Right ventricle myocardium superior (tissue), 1 donor: ENCODE measurements around the gene KDM4D. TPM values are rescaled to one million over a fixed set of nuclear protein-coding genes. Genes with fewer than 3 reads are reported as not detected.
A peak's percentile ranks its signal among the peaks of the same experiment; 100 is the strongest.
"Not testable (repeated sequence)": the region's sequence is repeated elsewhere in the genome, so short reads cannot be mapped to it uniquely, and the experiment has no call there.

Source experiments
- ATAC-seq: fragments of 200-7000 bp; cut with Tn5 transposase; one replicate; pipeline ENCODE4 v1.9.1; 2020; ENCODE audit warnings: mild to moderate bottlenecking; ENCODE audit not compliant: poor library complexity
- DNase-seq: peaks from one replicate; pipeline ENCODE4 v3.0.0-alpha.2; 2020
- intact Hi-C: fragments of 100-400 bp; cut with DNase I; formaldehyde crosslinking; loops from one replicate; pipeline ENCODE4 v1.11.2; 2022
- total RNA-seq: library from RNA; stranded (reverse); fragmentation: NEBNext Ultra II Directional; extraction: Animal tissue kit (Norgen Biotek cat#: 25700); gene quantifications from one replicate; pipeline ENCODE4 v1.2.1, GENCODE V29; 2021
- donor health status: DM: no; HTN: yes; CAD: no; lungs with severe emphysema.

The KDM4D gene
- total RNA-seq, 1 donor from 2014 or later, result 0.40 TPM

DNA sequence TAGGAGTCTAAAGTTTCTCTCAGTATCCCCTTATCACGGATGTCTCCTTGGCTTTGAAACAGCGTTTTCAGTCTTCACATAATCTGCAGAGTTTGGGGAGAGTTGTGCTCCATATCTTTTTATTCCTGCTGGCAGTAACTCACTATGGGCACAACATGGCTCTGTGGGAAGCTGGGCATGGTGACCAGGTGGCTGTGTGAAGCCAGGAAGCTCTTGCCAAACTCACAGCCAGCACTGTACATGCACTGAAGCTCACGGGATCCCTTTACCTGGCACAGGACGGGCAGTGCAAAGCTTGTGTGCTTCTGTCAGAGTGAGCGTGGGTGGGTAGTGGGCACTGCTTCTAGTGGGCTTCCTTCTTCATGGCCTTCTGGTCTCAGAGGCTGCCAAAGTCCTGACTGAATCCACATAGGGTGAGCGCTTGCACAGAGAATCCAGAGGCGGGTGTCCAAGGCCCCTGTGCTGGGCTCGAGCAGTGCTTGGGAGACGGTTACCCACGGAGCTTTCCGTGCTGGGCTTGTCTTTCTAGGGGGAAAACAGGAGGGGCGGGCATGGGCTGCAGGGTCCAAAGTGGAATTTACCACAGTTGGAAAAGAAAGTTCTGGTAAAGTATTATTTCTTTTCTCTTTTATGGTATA, 40.8 kb downstream of the KDM4D start:
- ATAC-seq, result no peak
- intact Hi-C loops, result no loop called here
- DNase-seq, result no peak

DNA sequence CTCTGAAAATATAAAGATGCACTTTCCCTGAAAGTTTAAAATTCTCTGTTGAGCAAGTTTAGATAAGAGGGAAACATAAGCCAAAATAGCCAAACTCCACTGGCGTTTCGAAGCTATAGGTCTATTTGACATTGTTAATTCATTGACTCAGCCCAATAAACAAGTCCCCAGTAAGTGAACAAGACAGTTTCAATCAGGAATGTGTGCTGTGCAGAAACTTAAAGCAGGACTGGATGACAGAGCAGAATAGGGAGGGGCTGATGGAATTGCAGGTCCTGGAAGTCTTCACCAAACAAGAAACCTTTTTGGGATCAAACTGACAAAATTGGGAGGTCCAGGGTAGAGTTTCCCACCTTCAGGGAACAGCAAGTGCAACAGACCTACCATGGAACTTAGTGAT, 42.6 kb downstream of the KDM4D start:
- intact Hi-C loops, result no loop called here
- DNase-seq (no peak), ATAC-seq (no peak)

DNA sequence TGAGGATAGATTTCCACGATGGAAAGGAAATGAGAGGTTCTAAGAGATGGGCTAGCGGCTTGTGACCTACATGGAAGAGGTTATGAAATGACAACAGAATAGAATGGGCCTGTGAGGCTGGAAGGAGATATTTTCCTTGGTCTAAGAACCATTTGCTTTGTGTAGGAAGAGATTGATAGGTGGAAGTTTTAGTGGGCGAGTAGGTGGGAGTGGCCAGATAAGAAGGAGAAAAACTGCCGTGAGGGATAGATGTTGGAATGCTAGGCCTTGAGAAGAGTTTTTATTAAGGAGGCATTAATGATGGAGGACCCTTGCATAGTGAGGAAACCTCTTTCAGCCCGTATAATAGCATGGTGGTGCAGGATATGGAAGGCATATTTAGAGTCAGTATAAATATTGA, 48.0 kb downstream of the KDM4D start:
- intact Hi-C loops, DNase-seq, ATAC-seq: not testable (repeated sequence)

DNA sequence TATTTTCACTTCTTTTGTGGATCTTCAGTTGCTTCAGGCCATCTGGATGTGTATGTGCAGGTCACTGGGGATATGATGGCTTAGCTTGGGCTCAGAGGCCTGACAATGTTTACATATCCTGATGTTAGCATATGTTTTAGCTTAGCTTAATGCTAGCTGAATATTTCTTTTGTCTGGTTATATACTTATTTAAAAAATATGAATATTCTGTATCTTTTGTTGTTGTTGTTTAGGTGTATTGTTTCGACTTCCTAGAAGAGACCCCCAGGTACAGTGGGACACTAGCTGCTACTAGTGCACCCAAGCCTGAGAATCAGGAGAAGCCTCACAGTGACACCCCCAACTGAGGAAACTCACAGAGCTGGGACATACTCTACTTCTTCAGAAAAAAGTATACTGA, 51.4 kb downstream of the KDM4D start, which contains the start of gene KDM4E:
TSS of gene KDM4E (plus strand) at position 301 of the 400 bp plus-strand sequence. CDS start 300 bp downstream, outside the sequence.
- ATAC-seq (no peak), DNase-seq (no peak)
- intact Hi-C loops, result no loop called here

DNA sequence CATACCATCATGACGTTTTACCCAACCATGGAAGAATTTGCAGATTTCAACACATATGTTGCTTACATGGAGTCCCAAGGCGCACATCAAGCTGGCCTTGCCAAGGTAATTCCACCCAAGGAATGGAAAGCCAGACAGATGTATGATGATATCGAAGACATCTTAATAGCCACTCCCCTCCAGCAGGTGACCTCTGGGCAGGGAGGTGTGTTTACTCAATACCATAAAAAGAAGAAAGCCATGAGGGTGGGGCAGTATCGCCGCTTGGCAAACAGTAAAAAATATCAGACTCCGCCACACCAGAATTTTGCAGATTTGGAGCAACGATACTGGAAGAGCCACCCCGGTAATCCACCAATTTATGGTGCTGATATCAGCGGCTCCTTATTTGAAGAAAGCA, 52.1 kb downstream of the KDM4D start:
- DNase-seq, intact Hi-C loops, ATAC-seq: not testable (repeated sequence)

DNA sequence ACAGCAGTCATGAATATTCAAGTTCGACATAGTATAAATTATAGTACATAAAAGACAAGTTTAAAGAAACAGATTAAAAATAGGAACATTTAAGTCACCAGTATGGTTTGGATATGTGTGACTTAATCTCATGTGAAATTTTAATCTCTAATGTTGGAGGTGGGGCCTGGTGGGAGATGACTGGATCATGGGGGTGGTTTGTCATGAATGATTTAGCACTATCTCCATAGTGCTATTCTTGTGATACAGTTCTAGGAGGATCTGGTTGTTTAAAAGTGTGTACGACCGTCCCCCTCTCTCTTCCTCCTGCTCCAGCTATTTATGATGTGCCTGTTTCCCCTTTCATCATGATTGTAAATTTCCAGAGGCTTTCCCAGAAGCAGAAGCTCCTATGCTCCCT, 54.8 kb downstream of the KDM4D start:
- ATAC-seq (no peak), DNase-seq (no peak)
- intact Hi-C loops, result no loop called here

DNA sequence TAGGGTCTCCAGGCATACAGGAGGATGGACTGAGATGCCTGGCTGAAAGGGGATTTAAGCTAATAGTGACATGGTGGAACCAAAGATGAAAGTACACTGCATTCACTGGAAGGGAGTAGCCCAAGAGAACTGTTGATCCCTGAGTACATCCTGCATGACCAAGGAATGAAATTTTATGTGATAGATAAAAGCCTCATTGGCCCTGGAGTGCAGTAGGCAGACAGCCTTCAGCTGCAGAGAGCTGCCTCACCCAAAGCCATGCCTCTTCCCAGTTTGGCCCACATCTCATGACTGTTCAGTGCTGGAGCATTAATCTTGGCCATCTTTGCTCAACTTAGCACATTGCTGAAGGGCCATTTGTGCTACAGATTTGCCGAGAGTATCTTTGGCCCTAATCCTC, 59.5 kb downstream of the KDM4D start:
- intact Hi-C loops, result no loop called here
- DNase-seq (no peak), ATAC-seq (no peak)

DNA sequence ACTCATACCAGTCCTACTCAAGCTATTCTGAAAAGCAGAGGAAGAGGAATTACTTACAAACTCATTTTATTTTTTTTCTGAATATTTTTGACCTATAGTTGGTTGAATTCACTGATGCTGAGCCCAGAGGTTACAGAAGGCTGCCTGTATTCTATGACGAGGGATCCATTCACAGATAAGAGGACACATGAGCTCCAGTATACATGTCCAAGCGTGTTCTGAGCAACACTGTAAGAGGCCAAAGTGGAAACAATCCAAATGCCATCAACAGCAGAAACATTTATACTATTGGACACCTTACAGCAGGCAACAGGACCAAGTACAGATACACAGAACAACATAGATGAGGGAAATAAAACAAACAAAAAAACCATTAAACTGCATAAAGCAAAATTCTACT, 61.8 kb downstream of the KDM4D start:
- ATAC-seq (no peak), DNase-seq (no peak)
- intact Hi-C loops, result no loop called here

DNA sequence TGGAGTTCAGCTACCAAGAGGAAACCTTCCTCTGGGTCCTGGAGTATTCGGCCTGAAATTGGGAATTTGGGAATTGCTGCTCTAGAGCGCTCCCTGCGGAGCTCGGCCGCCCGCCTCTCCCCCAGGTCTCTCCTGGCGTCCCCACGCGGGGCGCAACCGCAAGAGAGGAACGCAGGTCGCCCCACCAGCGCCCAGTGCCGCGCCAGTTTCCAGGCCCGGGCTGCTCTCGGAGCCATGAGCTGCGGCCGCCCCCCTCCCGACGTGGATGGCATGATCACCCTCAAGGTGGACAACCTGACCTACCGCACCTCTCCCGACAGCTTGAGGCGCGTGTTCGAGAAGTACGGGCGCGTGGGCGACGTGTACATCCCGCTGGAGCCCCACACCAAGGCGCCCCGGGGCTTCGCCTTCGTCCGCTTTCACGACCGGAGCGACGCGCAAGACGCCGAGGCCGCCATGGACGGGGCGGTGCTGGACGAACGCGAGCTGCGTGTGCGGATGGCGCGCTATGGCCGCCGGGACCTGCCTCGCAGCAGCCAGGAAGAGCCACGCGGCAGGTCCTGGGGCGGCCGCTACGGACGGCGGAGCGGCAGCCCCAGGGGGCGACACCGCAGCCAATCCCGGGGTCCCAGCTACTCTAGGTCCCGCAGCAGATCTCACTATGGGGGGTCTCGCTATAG, 64.0 kb downstream of the KDM4D start:
- peak; percentile 68 for ATAC-seq
- DNase-seq, intact Hi-C loops: not testable (repeated sequence)

DNA sequence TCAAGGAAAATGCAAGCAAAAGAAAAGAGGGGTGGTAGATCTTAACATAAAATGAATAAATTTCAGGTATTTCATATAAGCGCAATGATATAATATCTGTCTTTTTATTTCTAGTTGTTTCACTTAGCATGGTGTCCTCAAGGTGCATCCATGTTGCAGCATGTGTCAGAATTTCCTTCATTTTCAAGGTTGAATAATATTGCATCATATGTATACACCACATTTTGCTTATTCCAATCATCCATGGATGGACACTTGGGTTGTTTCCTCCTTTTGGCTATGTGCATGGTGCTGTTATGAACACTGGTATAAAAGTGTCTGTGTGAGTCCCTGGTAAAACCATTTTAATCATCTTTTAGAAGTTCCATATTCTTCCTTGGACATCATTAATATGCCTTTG, 68.7 kb downstream of the KDM4D start:
- intact Hi-C loops, result no loop called here
- no peak for DNase-seq
- ATAC-seq, result no peak

DNA sequence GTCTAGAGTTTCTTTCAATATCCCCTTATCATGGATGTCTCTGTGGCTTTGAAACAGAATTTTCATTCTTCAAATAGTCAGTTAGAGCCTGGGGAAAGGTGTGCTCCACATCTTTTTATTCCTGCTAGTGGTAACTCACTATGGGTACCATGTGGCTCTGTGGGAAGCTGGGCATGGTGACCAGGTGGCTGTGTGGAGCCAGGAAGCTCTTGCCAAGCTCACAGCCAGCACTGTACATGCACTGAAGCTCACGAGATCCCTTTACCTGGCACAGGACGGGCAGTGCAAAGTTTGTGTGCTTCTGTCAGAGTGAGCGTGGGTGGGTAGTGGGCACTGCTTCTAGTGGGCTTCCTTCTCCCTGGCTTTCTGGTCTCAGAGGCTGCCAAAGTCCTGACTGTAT, 69.4 kb downstream of the KDM4D start:
- ATAC-seq, result no peak
- intact Hi-C loops, result no loop called here

DNA sequence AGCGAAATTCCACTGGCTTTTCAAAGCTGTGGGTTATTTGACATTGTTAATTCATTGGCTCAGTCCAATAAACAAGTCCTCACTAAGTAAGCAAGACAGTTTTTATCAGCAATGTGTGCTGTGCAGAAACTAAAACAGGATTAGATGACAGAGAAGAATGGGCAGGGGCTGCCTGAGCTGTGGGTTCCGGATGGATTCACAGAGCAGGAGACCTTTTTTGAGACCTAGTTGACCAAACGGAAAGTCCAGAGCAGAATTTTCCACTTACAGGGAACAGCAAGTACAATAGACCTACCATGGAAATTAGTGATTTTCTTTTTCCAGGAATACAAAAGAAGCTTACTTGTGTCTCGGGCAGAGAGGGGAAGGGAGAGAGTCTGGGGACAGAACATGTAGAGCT, 70.5 kb downstream of the KDM4D start:
- ATAC-seq (no peak), DNase-seq (no peak)
- intact Hi-C loops, result no loop called here

More for the DNA sequence above, 69.4 kb downstream of the KDM4D start:
- no peak for DNase-seq

DNA sequence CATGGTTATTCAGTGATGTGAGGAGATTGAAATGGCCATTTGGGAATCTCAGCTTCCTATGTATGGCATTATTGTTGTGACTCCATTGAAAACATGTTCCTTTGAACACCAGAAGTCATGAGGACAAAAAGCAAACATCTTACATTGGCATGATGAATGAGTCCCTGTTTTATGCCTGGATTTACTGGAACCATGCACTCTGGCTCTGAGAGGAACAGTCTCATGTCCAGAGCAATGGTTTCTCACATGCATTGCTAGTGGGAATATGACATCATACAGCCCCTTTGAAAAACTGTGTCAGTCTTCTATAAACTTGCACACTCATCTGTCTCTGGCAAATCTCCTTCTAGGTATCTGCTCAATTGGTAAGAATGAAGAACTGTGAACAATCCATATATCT, 72.3 kb downstream of the KDM4D start:
- no peak for ATAC-seq
- DNase-seq, result no peak
- intact Hi-C loops, result no loop called here

Other genes starting within 250 kb of the KDM4D start
- gene AMOTL1, start 205.4 kb upstream of the KDM4D start, total RNA-seq, result 45.5 TPM
- 74.8 TPM for gene CWC15, start 153 bp upstream of the KDM4D start, total RNA-seq
- not detected for gene KDM4E, start 51.5 kb downstream of the KDM4D start, total RNA-seq
- not detected for gene KDM4F, start 75.7 kb downstream of the KDM4D start, total RNA-seq
- gene SRSF8, start 93.2 kb downstream of the KDM4D start, total RNA-seq, result 18.2 TPM
- gene ENDOD1, start 116.1 kb downstream of the KDM4D start, total RNA-seq, result 10.4 TPM